NCI-H446 (cell line): ENCODE measurements around the gene CISD2.
"Not testable (repeated sequence)": the region's sequence is repeated elsewhere in the genome, so short reads cannot be mapped to it uniquely, and the experiment has no call there.

ENCODE experiments used
- DNase-seq, 2 experiments: peaks; one replicate each; lab custom pipeline; 2025; lab: John Stamatoyannopoulos, UW

The CISD2 gene

DNA sequence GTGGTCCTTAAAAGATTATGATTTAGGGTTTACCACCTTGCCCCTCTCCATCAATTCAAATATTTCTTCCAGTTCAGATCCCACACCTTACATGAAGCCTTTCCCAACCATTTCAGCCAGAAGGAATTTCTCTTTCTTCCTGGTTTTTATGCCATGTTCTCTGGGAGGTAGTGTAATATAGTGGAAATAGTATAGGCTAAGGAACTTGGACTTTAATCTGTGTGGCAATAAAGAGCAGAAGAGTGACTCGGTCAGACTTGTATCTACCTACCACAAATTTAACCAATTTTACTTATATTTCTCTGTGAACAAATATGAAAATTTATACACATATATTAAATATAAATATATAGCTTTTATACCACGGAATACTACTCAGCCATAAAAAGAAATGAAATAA is 18.4 kb upstream of the CISD2 start:
- DNase-seq, result no peak

DNA sequence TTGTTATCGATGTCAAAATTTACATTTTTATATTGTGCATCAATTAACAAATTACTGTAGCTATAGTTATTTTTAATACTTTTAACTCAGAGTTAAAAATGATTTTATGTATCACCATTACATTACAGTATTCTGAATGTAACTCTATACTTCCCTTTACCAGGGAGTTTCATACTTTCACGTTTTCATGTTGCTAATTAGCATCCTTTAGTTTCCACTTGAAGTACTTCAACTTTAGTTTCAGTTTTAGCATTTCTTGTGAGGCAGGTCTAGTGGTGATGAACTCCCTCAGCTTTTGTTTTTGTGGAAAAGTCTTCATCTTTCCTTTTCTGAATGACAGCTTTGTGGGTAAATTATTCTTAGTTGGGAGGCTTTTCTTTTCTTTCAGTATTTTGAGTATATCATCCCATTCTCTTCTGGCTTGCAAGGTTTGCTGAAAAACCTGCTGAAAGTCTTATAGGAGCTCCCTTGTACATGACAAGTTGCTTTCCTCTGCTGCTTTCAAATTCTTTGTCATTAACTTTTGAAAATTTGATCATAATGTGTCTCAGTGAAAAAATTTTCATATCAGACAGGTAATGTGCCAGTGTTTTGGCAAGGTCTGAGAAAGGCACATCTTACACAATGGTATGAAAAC is 9.8 kb upstream of the CISD2 start:
- DNase-seq, result no peak

DNA sequence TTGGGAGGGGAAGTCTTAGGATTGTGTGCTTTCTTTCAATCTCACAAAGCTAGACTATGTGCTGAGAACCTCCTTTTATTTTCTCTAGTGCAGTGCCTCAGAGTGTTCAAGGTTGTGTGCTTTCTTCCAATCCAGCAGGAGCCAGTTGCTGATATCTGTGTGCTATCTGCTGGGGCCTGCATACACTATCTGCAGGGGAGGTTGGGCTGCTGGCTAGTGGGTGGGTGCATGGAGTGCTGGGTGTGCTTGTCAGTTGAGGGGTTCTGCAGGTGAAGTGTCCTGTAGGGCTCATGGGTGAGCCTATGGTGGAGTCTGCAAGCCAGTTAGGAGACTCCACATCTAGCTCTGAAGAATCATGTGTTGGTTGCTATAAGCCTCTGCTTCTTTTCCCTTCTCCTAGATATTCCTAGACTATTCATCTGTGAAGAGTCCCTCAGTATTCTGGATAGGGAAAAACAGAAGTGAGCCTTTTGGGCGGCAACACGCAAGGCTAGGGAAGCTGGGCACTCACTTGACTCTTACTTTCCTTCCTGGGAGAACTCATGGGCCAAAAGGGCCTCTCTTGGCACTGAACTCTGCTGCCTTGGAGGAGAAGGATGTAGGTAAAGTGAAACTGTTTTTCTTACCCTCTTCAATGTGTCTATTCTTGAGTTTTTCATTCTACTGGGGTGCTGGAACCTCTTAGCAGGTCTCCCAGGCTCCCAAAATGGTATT is 8.0 kb upstream of the CISD2 start:
- no peak for DNase-seq

DNA sequence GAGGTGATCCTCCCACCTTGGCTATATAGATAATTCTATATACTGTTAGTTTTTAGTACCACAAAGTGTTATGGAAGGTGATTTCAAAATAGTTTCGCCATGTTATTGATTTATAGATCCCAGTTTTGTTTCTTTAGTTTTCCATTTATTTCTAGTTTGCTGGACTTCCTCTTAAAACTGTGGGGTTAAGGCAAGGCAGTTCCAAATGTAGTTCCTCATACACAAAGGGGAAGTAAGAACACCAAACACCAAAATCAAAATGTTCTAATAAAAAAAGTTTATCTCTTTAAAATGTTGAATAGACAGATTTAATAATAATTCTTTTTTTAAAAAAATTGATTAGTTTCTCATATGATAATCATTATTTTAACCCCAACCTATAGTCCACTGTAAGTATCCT is 6.8 kb upstream of the CISD2 start:
- DNase-seq, result no peak

DNA sequence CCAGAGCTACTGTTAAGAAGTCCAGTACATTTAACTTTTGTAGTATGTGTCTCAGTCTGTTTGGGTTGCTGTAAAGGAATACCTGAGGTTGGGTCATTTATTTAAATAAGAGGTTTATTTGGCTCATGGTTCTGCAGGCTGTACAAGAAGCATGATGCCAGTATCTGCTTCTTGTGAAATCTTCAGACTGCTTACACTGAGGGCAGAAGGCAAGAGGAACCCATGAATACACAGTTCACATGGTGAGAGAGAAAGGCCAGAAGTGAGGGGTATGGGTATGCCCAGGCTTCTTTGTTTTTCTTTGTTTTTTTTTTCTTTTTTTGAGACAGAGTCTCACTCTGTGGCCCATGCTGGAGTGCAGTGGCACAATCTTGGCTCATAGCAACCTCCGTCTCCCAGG is 6.0 kb upstream of the CISD2 start:
- DNase-seq, result no peak

DNA sequence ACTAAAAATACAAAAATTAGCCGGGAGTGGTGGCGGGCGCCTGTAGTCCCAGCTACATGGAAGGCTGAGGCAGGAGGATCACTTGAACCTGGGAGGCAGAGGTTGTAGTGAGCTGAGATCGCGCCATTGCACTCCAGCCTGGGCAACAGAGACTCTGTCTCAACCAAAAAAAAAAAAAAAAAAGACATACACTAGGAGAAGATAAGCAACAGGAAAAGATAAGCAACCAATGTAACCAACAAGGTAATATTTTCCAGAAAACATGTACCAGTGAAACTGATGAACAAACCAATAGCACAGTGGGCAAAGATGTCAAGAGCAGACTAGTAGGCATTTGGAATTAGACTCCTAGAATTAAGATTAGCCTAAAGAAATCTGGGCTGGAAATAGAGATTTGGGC is 3.5 kb upstream of the CISD2 start:
- not testable (repeated sequence) for DNase-seq

DNA sequence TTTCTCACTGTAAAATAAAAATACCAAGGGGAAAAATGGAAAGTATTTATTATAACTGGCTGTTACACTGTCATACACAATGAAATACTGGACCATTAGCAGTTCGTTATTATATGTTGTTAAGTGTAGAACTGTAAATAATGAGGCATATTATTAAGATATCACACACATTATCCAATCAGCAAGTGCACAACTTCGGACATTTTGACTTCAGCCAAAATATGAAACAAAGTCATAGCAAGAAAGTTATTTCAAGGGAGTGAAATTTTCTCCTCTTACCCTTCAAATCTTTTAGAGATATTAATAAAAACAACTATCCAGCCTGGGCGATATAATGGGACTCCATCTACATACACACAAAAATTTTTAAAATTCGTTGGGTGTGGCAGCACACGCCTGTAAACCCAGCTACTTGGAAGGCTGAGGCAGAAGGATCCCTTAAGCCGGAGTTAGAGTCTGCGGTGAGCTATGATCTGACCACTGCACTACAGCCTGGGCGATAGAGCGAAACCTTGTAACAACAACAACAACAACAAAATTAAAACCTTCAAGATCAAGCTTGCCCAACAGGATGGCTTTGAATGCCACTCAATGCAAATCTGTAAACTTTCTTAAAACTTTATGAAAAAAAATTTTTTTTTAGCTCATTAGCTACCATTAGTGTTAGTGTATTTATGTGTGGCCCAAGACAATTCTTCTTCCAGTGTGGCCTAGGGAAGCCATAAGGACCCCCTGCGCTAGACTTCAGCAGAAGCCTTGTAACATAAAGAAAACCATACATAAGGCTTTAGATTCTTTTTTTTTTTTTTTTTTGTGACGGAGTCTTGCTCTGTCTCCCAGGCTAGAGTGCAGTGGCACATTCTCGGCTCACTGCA is 1.3 kb upstream of the CISD2 start:
- no peak for DNase-seq

DNA sequence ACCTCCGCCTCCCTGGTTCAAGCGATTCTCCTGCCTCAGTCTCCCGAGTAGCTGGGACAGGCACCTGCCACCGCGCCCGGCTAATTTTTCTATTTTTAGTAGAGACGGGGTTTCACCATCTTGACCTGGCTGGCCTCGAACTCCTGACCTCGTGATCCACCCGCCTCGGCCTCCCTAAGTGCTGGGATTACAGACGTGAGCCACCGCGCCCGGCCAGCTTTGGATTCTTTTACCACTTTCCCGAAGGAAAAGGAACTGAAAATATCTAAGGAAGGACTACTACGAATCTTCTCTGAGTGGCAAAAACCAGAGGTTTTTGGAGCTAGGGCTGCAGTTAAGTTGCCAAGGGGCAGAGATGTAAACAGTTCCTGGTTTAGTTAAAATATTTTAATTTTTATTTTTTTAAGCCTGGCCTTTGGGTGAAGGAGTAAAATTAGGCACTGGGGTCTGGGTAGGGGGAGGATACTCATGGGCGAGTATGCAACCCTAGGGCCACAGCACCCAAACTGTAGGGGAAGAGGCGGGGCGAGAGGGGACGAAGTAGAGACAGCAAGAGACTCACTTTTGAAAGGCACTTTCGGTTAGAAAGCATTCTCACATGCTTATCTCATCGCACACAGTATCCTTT is 525 bp upstream of the CISD2 start:
- DNase-seq, result no peak

DNA sequence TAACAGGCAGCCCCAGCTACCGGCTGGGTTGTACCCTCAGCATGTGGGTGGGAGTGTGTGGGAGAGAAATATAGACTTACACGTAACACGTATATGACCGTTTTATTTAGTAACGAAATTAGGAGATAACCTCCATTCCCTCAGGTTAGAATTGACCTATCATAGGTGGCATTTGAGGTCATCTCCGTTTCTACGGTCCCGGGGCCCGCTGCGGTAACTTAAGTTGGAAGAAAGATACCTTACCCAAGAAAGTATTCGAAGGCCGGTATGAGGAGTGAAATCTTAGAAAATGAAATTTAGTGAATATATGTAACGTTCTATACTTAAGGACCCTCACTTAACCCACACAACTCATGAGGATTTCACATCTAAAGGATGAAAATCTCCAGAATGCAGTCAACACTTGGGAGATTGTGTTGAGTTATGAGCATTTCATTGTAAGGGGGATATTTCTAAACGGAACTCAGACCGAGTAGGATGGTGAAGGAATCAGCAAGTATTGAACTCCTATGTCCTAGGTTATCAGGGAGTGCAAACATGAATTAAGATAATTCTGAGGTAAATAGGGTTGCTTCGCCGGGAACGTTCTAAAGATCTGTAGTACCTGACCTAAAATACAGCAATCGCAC is 891 bp downstream of the CISD2 start:
- DNase-seq, result no peak

DNA sequence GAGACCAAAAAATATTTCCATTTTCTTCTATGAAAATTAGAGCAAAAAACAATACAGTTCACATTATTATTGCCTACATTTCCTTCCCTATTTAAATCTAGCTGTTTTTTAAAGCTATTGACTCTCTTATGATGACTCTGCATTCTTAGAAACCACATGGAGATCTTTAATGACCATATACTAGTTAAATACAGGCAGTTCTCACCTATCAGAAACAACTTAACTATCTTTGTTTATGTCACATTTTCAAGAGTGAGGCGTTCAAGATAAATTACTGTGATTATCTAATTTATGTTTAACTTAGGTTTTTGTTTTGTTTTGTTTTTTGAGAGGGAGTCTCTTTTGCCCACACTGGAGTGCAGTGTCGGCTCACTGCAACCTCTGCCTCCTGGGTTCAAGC is 3.0 kb downstream of the CISD2 start:
- DNase-seq, result no peak

DNA sequence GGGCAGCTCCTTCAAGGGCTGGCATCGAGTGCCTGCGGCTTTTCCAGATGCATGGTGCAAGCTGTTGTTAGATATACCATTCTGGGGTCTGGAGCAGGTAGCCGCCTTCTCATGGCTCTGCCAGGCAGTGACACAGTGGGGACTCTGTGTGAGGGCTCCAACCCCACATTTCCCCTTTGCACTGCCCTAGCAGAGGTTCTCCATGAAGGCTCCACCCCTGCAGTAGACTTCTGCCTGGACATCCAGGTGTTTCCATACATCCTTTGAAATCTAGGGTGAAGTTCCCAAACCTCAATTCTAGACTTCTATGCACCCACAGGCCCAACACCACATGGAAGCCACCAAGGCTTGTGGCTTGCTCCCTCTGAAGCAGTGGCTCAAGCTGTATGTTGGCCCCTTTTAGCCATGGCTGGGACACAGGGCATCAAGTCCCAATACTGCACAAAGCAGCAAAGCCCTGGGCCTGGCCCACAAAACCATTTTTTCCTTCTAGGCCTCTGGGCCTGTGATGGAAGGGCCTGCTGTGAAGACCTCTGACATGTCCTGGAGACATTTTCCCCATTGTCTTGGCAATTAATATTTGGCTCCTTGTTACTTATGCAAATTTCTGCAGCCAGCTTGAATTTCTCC is 8.8 kb downstream of the CISD2 start:
- not testable (repeated sequence) for DNase-seq

DNA sequence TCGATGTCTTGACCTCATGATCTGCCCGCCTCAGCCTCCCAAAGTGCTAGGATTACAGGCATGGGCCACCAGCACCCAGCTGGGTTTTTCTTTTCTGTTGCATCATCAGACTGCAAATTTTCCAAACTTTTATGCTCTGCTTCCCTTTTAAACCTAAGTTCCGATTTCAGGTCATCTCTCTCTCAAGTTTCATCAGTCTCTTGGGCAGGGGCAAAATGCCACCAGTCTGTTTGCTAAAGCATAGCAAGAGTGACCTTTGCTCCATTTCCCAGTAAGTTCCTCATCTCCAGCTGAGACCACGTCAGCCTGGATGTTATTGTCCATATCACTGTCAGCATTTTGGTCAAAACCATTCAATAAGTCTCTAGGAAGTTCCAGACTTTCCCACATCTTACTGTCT is 9.6 kb downstream of the CISD2 start:
- not testable (repeated sequence) for DNase-seq

DNA sequence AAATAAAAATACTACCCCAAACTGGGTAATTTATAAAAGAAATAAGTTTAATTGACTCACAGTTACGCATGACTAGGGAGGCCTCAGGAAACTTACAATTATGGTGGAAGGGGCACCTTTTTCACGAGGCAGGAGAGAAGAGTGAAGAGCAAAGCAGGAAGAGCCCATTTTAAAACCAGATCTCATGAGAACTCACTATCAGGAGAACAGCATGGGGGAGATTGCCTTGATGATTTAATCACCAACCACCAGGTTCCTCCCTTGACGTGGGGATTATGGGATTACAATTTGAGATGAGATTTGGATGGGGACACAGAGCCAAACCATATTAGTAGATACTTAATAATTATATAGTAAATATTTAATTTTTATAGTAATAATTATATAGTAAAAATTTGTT is 10.1 kb downstream of the CISD2 start:
- no peak for DNase-seq

DNA sequence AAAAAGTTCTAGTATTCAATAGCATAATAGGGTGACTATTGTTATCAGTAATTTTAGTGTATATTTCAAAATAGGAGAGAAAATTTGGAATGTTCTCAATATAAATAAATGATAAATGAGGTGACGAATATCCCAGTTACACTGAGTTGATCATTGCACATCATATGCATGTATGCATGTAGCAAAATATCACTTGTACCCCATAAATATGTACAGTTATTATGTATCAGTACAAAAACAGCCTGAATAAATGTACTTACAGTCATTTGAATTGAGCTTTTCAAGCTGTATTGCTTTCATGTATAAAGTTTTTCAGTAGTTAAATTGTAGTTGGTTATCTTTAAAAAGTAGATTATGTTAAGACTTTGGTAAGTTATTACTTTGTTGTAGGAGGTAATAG is 12.6 kb downstream of the CISD2 start:
- DNase-seq, result no peak

DNA sequence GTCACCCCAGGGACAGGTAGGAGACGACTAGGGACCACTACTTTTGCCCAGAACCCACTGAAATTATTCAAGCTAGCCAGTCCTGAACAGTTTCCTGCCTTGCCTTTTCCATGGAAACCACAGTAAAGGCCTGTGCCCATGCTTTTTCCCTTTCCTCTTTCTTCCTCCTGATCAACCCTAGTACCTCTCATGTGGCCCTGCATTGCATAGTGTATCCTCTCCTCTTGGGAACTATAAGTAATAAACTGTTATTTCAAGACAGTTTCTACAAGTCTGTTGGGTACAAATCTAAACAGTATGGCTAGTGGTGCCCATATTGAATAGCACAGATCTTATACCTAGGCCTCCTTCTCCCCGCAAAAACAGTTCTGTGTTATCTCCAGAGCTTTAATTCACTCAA is 14.5 kb downstream of the CISD2 start:
- no peak for DNase-seq

DNA sequence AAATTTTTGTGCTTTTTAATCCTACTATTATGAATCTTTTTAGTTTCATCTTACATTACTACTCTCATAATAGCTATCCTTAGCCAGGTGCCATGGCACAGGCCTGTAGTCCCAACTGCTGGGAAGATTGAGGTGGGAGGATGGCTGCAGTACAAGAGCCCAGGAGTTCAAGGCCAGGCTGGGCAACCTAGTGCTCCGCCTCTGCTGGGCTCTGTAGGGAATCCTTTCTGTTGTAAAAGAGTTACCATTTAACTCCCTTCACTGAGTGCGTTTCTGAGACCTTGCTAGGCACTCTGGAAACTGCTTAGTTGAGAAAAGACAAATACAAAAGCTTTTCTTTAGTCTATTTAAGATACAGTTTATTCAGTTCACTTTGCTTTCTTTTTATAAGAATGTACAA is 19.8 kb downstream of the CISD2 start:
- not testable (repeated sequence) for DNase-seq

DNA sequence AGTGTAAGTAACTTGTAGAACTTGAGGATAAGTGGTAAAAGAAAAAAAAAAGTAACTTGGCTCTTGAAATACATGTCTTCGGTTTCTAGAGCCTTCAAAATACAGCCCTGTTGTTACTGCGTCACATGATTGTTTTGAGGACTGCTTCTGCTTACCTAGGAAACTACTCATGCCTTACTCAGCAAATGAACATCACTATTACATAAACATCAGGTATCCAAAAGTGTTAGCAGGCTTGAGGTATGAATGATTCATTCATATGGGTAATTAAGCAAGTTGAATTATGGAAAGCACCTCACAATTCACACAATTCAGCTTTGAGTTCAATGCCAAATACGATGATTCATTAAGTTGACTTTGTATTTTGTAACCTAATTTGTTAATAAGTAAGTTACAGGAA is 21.1 kb downstream of the CISD2 start:
- not testable (repeated sequence) for DNase-seq

DNA sequence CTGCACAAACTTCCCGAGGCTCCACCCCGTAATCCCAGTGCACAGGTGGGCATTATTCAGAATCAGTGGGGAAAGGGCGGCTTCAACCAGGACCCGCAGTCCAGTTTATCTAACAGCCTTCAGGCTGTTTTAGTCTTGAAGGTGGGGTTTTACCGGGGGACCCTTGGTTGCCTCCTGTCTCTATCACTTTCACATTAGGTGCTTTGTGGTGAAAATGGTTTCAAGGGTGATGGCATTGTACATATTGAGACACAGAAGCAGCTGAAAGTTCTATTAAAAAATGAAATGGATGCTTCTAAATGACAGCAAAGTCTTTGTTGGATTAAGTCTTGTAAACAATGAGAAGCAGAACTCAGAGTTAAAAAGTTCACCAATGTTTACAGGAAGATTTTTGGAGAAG is 27.8 kb downstream of the CISD2 start:
- not testable (repeated sequence) for DNase-seq

DNA sequence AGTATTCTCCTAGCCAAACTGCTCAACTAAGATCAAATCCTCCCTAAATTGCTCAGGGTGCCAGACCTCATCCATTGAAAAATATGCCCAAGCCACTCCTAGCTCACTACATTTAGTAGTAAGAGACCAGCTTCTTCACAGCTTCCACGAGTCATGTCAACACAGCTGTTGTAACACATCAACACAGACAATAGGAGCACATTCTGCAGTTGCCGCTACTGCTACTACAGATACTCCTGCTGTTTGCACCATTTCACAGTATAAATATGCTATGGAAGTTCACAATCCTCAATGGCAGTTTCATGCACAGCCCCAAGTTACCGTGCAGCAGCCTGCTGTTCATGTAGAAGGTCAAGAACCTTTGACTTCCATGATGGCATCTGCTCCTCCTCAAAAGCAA is 28.8 kb downstream of the CISD2 start:
- not testable (repeated sequence) for DNase-seq

DNA sequence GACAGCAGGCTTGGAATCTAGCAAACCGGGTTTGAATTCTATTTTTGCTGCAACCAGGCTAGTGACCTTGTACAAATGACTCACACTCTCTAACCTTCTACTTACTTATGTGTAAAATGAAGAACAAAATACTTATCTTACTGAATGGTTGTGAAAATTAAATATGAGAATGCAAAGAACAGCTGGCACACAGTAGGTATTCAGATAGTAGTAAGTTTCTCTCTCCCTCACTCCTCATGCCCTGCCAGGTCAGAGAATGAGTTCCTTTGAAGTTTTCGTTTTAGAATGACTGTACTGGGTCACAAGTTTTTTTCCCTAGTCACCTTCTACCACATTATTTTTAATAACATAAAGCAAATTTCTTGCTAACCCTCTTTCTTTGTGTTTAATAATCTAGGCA is 33.0 kb downstream of the CISD2 start:
- DNase-seq, result no peak

DNA sequence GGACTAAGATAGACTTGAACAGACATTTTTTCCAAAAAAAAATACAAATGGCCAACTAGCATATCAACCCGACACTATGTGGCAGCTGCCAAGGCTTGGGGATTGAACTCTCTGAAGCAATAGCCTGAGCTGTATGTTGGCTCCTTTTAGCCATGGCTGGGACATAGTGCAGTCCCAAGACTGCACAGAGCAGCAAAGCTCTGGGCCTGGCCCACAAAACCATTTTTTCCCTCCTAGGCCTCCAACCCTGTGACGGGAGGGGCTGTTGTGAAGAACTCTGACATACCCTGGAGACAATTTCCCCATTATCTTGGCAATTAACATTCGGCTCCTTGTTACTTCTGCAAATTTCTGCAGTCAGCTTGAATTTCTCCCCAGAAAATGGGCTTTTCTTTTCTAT is 50.1 kb downstream of the CISD2 start:
- DNase-seq, result no peak

DNA sequence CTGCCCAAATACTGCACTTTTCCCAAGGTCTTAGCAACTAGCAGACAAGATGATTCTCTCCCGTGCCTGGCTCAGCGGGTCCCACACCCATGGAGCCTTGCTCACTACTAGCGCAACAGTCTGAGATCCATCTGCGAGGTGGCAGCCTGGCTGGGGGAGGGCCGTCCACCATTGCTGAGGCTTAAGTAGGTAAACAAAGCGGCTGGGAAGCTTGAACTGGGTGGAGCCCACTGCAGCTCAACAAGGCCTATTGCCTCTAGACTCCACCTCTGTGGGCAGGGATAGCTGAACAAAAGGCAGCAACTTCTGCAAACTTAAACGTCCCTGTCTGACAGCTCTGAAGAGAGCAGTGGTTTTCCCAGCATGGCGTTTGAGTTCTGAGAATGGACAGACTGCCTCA is 50.9 kb downstream of the CISD2 start:
- not testable (repeated sequence) for DNase-seq
